ENCODE results near the gene SLFN5. TPM values are rescaled to one million over a fixed set of nuclear protein-coding genes. Genes with fewer than 3 reads are reported as not detected.
"Not testable (repeated sequence)": the region's sequence is repeated elsewhere in the genome, so short reads cannot be mapped to it uniquely, and the experiment has no call there.

SLFN5 gene
- polyA plus RNA-seq, 1 donor from 2014 or later, result 2.5 TPM

DNA sequence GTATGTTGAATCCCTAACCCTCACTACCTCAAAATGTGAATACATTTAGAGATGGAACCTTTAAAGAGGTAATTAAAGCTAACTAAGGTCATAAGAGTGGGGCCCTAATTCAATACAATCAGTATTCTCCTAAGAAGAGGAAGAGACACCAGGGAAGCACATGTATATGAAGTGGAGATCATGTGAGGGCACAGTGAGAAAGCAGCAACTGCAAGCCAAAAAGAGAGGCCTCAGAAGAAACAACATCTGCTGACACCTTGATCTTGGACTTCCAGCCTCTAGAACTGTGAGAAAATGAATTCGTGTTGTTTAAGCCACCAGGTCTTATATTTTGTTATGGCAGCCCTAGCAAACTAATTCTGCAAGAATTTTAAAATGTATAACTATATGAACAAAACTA, 13.2 kb upstream of the SLFN5 start:
- H3K79me2 ChIP-seq (replicated peaks; ENCODE audit: insufficient read depth, low read length), result no peaks in the 10 kb centered on the region
- no peaks in the 10 kb centered on the region for H3K27me3 ChIP-seq (ENCODE audit: insufficient read depth, low read depth, low read length)
- H3K9ac ChIP-seq (ENCODE audit: low read length), result no peak overlapping the region
- no peaks in the 10 kb centered on the region for H3K9me2 ChIP-seq (ENCODE audit: insufficient read depth, low read length)
- H3K36me3 ChIP-seq (ENCODE audit: insufficient read depth, low read length), result no peaks in the 10 kb centered on the region
- no peaks in the 10 kb centered on the region for H4K20me1 ChIP-seq (ENCODE audit: insufficient read depth)
- H3K4me2 ChIP-seq (ENCODE audit: low read length), result no peak overlapping the region
- no peak overlapping the region for H3K27ac ChIP-seq (ENCODE audit: low read length)
- no peaks in the 10 kb centered on the region for H3K9me3 ChIP-seq (ENCODE audit: low read length)
- no peak overlapping the region for H3K4me3 ChIP-seq (ENCODE audit: low read length)
- no peak overlapping the region for H2AFZ ChIP-seq (ENCODE audit: low read depth, low read length)
- no peaks in the 10 kb centered on the region for H3F3A ChIP-seq (ENCODE audit: insufficient read depth, low read length, poor library complexity, severe bottlenecking)
- TF ChIP-seq TAF1 (IDR thresholded peaks at IDR 0.05; ENCODE audit: low read depth) (no peak), EP300 (conservative IDR thresholded peaks at IDR 0.05; ENCODE audit: poor library complexity, severe bottlenecking) (no peak), POLR2AphosphoS5 (IDR thresholded peaks at IDR 0.05) (no peak), MXI1 (conservative IDR thresholded peaks at IDR 0.05; ENCODE audit: poor library complexity, severe bottlenecking) (no peak), RAD21 (conservative IDR thresholded peaks at IDR 0.05) (no peak), EZH2 (IDR thresholded peaks at IDR 0.05; ENCODE audit: borderline replicate concordance, insufficient read depth, low read length, poor library complexity, severe bottlenecking) (no peak), REST (IDR thresholded peaks at IDR 0.05; ENCODE audit: borderline replicate concordance) (no peak), CTCF (IDR thresholded peaks at IDR 0.05; ENCODE audit: poor library complexity, severe bottlenecking) (no peak), SMC3 (conservative IDR thresholded peaks at IDR 0.05; ENCODE audit: poor library complexity) (no peak)

DNA sequence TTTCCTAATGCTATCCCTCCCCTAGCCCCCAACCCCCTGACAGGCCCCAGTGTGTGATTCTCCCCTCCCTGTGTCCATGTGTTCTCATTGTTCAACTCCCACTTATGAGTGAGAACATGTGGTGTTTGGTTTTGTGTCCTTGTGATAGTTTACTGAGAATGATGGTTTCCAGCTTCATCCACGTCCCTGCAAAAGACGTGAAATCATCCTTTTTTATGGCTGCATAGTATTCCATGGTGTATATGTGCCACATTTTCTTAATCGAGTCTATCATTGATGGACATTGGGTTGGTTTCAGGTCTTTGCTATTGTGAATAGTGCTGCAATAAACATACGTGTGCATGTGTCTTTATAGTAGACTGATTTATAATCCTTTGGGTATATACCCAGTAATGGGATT, 8.6 kb upstream of the SLFN5 start:
- not testable (repeated sequence) for H4K20me1 ChIP-seq (ENCODE audit: insufficient read depth); H3K27me3 ChIP-seq (ENCODE audit: insufficient read depth, low read depth, low read length); H3K9ac ChIP-seq (ENCODE audit: low read length); H3K4me3 ChIP-seq (ENCODE audit: low read length); H3K36me3 ChIP-seq (ENCODE audit: insufficient read depth, low read length); H3K4me2 ChIP-seq (ENCODE audit: low read length); H3K27ac ChIP-seq (ENCODE audit: low read length); H3F3A ChIP-seq (ENCODE audit: insufficient read depth, low read length, poor library complexity, severe bottlenecking); H3K9me3 ChIP-seq (ENCODE audit: low read length); H3K79me2 ChIP-seq (replicated peaks; ENCODE audit: insufficient read depth, low read length); H3K9me2 ChIP-seq (ENCODE audit: insufficient read depth, low read length); H2AFZ ChIP-seq (ENCODE audit: low read depth, low read length)

DNA sequence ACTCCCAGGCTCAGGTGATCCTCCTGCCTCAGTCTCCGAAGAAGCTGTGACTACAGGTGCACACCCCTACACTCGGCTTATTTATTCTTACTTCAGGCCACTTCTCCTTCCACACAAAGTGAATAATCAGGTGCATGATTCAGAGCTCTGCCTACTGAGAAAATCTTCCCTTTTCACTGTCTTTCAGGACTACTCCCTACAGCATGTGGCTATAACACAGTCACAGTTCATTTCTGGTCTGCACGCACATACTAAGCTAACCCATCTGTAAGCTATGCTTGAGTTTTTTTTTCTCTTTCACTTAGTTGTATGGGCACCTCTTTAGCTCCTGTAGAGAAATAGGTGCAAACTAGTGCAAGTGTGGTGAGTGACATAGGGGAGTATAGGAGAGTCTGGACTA, 7.6 kb upstream of the SLFN5 start:
- H2AFZ ChIP-seq (ENCODE audit: low read depth, low read length), result no peak overlapping the region
- H3K36me3 ChIP-seq (ENCODE audit: insufficient read depth, low read length), result no peaks in the 10 kb centered on the region
- no peak for TF ChIP-seq EP300 (conservative IDR thresholded peaks at IDR 0.05; ENCODE audit: poor library complexity, severe bottlenecking)
- no peak for TF ChIP-seq TAF1 (IDR thresholded peaks at IDR 0.05; ENCODE audit: low read depth)
- no peak for TF ChIP-seq CTCF (IDR thresholded peaks at IDR 0.05; ENCODE audit: poor library complexity, severe bottlenecking)
- no peak for TF ChIP-seq REST (IDR thresholded peaks at IDR 0.05; ENCODE audit: borderline replicate concordance)
- no peak for TF ChIP-seq MXI1 (conservative IDR thresholded peaks at IDR 0.05; ENCODE audit: poor library complexity, severe bottlenecking)
- no peak for TF ChIP-seq EZH2 (IDR thresholded peaks at IDR 0.05; ENCODE audit: borderline replicate concordance, insufficient read depth, low read length, poor library complexity, severe bottlenecking)
- TF ChIP-seq RAD21 (conservative IDR thresholded peaks at IDR 0.05), result no peak
- no peak for TF ChIP-seq SMC3 (conservative IDR thresholded peaks at IDR 0.05; ENCODE audit: poor library complexity)
- no peaks in the 10 kb centered on the region for H3K9me3 ChIP-seq (ENCODE audit: low read length)
- H3K9ac ChIP-seq (ENCODE audit: low read length), result no peak overlapping the region
- H3K27me3 ChIP-seq (ENCODE audit: insufficient read depth, low read depth, low read length), result no peaks in the 10 kb centered on the region
- no peaks in the 10 kb centered on the region for H3K79me2 ChIP-seq (replicated peaks; ENCODE audit: insufficient read depth, low read length)
- H3F3A ChIP-seq (ENCODE audit: insufficient read depth, low read length, poor library complexity, severe bottlenecking), result no peaks in the 10 kb centered on the region
- H3K4me3 ChIP-seq (ENCODE audit: low read length), result no peak overlapping the region
- H3K27ac ChIP-seq (ENCODE audit: low read length), result no peak overlapping the region
- H3K4me2 ChIP-seq (ENCODE audit: low read length), result no peak overlapping the region
- H4K20me1 ChIP-seq (ENCODE audit: insufficient read depth), result no peaks in the 10 kb centered on the region
- H3K9me2 ChIP-seq (ENCODE audit: insufficient read depth, low read length), result no peaks in the 10 kb centered on the region

Data from neural cell (in vitro differentiated cells).